NCI-H748 treated with DMSO at 0.1 percent for 48 hours (cell line): ENCODE results near the gene OR1E1.
"Not testable (repeated sequence)": the region's sequence is repeated elsewhere in the genome, so short reads cannot be mapped to it uniquely, and the experiment has no call there.

Experiments
- DNase-seq: peaks from one replicate; lab custom pipeline; 2025; lab: John Stamatoyannopoulos, UW

Gene OR1E1, protein sequence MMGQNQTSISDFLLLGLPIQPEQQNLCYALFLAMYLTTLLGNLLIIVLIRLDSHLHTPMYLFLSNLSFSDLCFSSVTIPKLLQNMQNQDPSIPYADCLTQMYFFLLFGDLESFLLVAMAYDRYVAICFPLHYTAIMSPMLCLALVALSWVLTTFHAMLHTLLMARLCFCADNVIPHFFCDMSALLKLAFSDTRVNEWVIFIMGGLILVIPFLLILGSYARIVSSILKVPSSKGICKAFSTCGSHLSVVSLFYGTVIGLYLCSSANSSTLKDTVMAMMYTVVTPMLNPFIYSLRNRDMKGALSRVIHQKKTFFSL

DNA sequence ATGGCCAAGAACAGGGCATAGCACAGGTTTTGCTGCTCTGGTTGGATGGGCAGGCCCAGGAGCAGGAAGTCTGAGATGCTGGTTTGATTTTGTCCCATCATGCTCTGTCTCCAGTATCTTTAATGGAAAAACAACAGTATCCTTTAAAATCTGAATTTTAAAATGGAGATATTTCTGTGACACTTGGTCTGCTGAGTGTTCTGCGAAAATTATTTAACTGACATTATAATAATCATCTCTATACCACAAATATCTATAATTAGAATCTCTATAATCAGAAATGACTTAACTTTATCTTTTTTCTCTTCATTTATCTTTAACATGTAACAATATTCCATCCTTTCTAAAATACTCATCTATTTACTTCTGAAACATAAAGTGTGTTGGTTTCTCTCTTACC, at the start of gene OR1E1:
OR1E1 (minus strand) TSS at position 101 of the 400 bp plus-strand sequence; CDS start at position 101, 0 bp downstream.
- DNase-seq, result no peak

DNA sequence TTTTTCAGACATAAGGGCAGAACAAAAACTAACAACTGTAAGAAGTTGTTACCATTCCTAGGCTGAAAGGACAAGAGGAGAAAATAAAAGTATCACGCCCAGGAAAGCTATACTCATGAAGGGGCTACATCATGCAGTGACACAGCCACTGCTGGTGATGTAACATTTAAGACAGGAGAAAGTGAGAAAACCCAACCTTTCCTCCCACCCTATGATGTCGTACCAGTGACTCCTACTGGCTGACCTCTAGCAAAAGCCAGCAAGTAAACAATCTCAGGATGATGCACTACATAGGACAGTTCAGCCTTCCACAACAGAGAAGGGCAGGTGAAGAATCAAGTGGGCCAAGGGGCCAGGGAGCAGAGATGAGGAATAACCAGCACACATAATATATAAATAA, 49.4 kb upstream of the OR1E1 start:
- no peak for DNase-seq

DNA sequence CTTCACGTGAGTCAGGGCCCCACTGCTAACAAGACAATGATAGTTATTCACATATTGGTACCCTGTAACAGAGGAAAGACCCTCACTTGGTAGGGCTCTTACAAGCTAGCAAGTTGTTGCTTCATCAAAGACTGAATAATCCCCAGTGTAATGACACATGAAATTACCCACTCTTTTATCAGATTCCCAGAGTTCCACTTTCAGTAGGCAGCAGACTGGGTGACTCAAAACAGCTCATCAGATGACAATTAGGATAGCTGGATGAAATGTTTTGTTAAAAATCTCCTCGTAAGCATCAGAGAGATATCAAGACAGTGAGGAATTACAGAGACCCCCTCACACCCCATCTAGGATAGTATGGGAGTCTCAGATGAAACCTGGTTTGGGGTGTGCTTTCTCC, 42.2 kb upstream of the OR1E1 start:
- no peak for DNase-seq

DNA sequence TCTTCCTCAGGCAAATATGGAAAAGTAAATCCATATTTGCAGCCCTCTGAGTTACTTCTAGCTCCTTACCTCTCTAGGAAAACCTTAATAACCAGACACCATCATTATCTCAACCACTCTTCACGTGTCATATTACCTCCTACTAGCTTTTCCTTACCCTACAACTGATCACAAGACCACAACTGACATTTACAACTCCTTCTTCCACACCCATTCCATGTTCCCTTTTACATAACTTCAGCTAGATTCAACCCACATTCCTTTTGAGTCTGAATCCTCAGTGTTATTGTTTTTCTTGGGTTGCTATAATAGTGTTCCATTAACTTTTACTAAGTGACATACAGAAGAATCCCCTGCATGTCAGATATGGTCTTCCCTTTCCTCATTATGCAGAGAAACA, 40.2 kb upstream of the OR1E1 start:
- no peak for DNase-seq

DNA sequence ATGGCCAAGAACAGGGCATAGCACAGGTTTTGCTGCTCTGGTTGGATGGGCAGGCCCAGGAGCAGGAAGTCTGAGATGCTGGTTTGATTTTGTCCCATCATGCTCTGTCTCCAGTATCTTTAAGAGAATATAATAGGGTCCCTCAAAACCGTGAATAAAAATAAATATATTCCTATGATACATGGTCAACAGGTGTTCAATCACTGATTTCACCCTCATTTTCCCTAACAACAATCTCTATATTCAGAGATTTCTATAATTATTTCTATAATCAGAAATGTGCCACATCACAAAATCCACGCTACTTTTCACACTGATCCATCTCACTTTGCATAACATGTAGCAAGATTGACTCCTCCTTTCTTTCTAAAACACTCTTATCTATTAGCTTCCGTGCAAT, 35.5 kb upstream of the OR1E1 start, which contains the start of gene OR1E2:
OR1E2 (minus strand) TSS at position 101 of the 400 bp plus-strand sequence; CDS start at position 101, 0 bp downstream.
- DNase-seq, result no peak

DNA sequence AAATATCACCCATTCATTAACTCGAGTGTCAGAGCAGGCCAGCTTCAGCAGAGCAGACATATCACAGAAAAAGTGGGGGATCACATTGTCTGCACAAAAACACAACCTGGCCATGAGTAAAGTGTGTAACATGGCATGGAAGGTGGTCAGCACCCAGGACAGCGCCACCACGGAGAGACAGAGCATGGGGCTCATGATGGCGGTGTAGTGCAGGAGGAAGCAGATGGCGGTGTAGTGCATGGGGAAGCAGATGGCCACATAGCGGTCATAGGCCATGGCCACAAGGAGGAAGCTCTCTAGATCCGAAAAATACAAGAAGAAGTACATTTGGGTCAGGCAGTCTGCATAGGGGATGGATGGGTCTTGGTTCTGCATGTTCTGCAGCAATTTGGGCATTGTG, 35.0 kb upstream of the OR1E1 start:
- DNase-seq, result not testable (repeated sequence)

GRCh38 chr17:3418222-3418621, 20.0 kb upstream of the OR1E1 start:
- no peak for DNase-seq

GRCh38 chr17:3415610-3416009, 17.4 kb upstream of the OR1E1 start:
- no peak for DNase-seq

DNA sequence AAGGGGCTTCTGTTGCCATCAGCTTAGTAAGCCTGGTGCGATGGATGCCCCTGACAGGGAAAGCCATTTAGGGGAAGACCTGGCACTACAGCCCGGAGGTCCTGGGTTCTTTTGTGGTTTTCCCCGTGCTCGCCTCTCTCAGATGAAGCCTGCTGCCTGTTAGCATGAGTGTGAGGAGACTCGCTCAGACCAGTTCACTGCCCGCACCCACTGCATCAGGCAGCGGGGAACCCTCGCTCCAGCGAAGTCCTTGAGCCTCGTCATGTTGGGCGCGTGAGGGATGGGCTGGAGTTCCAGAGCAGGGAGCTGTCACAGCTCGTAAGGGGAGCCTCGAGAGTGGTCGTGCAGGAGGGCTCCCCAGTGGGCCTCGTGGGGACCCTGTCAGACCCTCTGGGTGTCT, 14.0 kb upstream of the OR1E1 start:
- DNase-seq, result not testable (repeated sequence)

GRCh38 chr17:3411070-3411469, 12.9 kb upstream of the OR1E1 start, which contains the start of gene OR3A3:
Gene OR3A3, plus strand, starts transcription at chr17:3411370.
- no peak for DNase-seq

DNA sequence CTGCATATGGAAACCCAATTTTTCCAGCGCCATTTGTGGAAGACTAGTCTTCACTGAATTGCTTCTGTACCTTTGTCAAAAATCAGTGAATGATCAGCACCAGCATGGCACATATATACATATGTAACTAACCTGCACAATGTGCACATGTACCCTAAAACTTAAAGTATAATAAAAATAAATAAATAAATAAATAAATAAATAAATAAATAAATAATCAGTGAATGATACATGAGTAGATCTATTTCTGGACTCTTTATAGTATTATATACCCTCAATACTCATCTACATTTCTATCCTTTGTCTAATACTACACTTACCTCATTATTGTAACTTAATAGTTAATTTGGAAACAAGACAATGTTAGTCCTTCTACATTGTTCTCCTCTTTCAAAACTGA, 5.6 kb upstream of the OR1E1 start:
- not testable (repeated sequence) for DNase-seq

DNA sequence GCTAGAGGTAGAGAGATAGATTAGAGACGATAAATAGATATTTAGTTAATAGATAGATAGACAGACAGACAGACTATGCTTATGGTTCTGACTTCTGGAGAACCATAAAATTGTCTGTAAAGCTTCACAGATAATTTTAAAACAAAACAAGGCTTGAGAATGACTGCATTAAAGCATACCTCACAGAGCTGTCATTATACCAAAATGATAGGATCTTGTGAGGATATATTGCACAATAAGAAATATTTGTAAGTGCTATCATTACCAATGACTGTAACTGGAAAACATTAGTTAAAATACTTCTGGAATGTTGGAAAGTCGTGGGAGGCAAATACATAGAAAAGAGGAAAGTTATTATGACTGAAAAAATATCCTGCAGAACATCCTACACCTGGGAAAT, 3.6 kb upstream of the OR1E1 start:
- DNase-seq, result no peak

DNA sequence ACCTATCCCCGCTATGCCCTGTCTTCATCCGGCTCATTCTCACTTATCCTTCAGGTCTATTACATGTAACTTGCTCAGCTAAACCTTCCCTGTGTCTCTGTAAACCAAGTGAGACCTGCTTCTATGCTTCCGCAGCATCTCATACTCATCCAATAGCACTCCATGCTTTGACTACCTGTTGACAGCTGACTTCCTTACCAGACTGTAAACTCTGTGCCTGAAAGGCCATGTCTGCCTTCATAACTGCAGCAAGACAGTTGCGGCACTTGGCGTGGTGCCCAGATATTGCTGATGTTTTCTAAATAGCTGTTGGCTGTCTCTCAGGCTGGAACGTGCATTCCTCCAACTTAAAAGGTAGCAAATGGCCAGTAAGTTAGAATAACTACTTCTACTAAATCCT, 1.8 kb upstream of the OR1E1 start:
- no peak for DNase-seq

DNA sequence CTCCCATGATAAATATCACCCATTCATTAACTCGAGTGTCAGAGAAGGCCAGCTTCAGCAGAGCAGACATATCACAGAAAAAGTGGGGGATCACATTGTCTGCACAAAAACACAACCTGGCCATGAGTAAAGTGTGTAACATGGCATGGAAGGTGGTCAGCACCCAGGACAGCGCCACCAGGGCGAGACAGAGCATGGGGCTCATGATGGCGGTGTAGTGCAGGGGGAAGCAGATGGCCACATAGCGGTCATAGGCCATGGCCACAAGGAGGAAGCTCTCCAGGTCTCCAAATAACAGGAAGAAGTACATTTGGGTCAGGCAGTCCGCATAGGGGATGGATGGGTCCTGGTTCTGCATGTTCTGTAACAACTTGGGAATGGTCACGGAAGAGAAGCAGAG, 409 bp downstream of the OR1E1 start:
- not testable (repeated sequence) for DNase-seq

GRCh38 chr17:3389791-3390190, 8.4 kb downstream of the OR1E1 start:
- no peak for DNase-seq

GRCh38 chr17:3385869-3386816, 12.1 kb downstream of the OR1E1 start, which contains the start of gene OR3A2:
Gene OR3A2, minus strand, starts transcription at chr17:3386308.
- no peak for DNase-seq

DNA sequence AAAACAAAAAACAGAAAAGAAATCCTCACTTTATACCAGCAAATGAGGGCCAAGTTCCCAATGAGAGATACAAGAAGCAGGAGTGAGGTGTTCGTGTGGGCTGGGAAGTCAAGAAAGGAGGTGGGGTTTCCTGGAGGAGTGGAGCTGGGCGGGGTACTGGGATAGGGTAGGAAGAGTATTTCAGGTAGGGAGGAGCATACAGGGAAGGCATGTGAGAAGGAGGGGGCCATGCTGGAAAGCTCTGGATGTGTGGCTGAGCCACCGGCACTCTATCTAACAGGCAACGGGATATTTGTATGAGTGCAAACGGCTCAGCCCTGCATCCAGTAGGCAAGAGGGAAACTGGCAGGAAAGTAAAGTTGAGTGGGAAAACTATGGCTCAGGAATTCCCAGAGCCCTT, 16.3 kb downstream of the OR1E1 start:
- DNase-seq, result no peak

DNA sequence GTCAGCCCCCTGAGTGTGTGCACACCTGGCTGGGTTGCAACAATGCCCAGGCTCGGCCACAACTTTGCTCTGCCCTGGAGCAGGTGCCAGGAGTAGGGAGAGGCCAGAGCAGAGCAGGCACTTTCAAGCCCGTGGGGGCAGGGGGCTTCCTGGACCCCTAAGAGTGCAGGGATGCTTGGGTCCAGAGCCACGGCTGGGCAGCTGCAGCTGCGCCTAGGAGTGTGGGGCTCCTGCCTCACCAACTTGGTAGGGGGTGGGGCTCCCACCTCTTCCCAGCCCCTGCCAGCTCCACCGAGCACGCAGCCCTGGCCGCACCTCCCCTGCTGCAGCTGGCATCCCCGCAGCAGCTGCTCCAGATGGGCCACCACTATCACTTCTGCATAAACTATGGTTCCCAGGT, 19.9 kb downstream of the OR1E1 start:
- DNase-seq, result no peak

DNA sequence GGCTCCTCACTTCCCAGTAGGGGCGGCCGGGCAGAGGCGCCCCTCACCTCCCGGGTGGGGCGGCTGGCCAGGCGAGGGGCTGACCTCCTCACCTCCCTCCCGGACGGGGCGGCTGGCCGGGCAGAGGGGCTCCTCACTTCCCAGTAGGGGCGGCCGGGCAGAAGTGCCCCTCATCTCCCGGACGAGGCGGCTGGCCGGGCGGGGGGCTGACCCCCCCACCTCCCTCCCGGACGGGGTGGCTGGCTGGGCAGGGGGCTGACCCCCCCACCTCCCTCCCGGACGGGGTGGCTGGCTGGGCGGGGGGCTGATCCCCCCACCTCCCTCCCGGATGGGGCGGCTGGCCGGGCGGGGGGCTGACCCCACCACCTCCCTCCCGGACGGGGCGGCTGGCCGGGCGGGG, 27.0 kb downstream of the OR1E1 start:
- DNase-seq, result not testable (repeated sequence)
